ENCODE measurements around the gene RUNDC3A.

- TF ChIP-seq CTCF (conservative IDR thresholded peaks at IDR 0.05 in 1 of 2, IDR thresholded peaks at IDR 0.05 in 1 of 2; ENCODE audit: extremely low read depth in 1 of 2, insufficient read depth in 1 of 2, low read depth in 1 of 2, low read length in 2 of 2) (no peak), EZH2 (IDR thresholded peaks at IDR 0.05; ENCODE audit: borderline replicate concordance, low read length) (no peak)
Observed at GRCh38 chr17:44348988-44349364, 40.6 kb downstream of the RUNDC3A start.
